ENCODE measurements around the gene SRCAP.

Gene SRCAP

GRCh38 chr16:30766206-30766932 is 67.4 kb downstream of the SRCAP start:
- Histone ChIP-seq H3K4me1 (ENCODE audit: insufficient read depth, low read length) (peaks cover 20% of the 10 kb centered on the region), H3K27me3 (ENCODE audit: control insufficient read depth in 1 of 2, insufficient read depth in 2 of 2, low read length in 2 of 2) (no peaks in the 10 kb centered on the region), H3K36me3 (ENCODE audit: insufficient read depth, low read length) (peaks cover 84% of the 10 kb centered on the region), H3K9me3 (ENCODE audit: low read length) (no peaks in the 10 kb centered on the region), H3K9ac (ENCODE audit: low read length) (no peak overlapping the region), H3K4me3 (ENCODE audit: low read depth in 1 of 2, low read length in 2 of 2) (no peak overlapping the region), H3K27ac (ENCODE audit: low read depth, low read length) (no peak overlapping the region)

DNA sequence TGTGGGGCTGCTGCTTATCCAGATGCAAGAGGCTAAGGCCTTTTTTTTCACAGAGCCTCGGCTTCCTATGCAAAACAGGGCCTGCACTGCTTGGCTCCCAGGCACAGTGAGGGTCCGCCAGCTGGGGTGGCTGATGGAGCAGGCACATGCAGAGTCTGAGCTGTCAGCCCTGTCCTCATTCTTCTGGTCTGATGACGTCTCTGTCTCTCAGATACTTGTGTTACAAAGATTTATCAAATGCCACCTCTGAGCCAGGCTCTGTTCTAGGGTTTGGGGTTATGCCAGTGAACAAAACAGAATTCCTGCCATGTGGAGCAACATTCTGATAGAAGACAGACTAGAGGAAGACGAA is 67.9 kb downstream of the SRCAP start:
- no peak overlapping the region for H3K27ac ChIP-seq (ENCODE audit: low read depth, low read length)
- no peaks in the 10 kb centered on the region for H3K9me3 ChIP-seq (ENCODE audit: low read length)
- peaks cover 20% of the 10 kb centered on the region for H3K4me1 ChIP-seq (ENCODE audit: insufficient read depth, low read length)
- H3K4me3 ChIP-seq (ENCODE audit: low read depth in 1 of 2, low read length in 2 of 2) = no peak overlapping the region
- no peaks in the 10 kb centered on the region for H3K27me3 ChIP-seq (ENCODE audit: control insufficient read depth in 1 of 2, insufficient read depth in 2 of 2, low read length in 2 of 2)
- H3K9ac ChIP-seq (ENCODE audit: low read length) = no peak overlapping the region
- peaks cover 89% of the 10 kb centered on the region for H3K36me3 ChIP-seq (ENCODE audit: insufficient read depth, low read length)

- H3K36me3 ChIP-seq (ENCODE audit: insufficient read depth, low read length) = peaks cover 99% of the 10 kb centered on the region
- no peak overlapping the region for H3K27ac ChIP-seq (ENCODE audit: low read depth, low read length)
- H3K4me3 ChIP-seq (ENCODE audit: low read depth in 1 of 2, low read length in 2 of 2) = no peak overlapping the region
- H3K4me1 ChIP-seq (ENCODE audit: insufficient read depth, low read length) = peaks cover 16% of the 10 kb centered on the region
- H3K27me3 ChIP-seq (ENCODE audit: control insufficient read depth in 1 of 2, insufficient read depth in 2 of 2, low read length in 2 of 2) = no peaks in the 10 kb centered on the region
- H3K9me3 ChIP-seq (ENCODE audit: low read length) = no peaks in the 10 kb centered on the region
- no peak overlapping the region for H3K9ac ChIP-seq (ENCODE audit: low read length)
Measured at GRCh38 chr16:30767767-30768465, 68.9 kb downstream of the SRCAP start.

GRCh38 chr16:30768583-30769181 is 69.7 kb downstream of the SRCAP start:
- H3K27ac ChIP-seq (ENCODE audit: low read depth, low read length) = no peak overlapping the region
- no peak overlapping the region for H3K9ac ChIP-seq (ENCODE audit: low read length)
- no peaks in the 10 kb centered on the region for H3K9me3 ChIP-seq (ENCODE audit: low read length)
- H3K36me3 ChIP-seq (ENCODE audit: insufficient read depth, low read length) = peaks cover 98% of the 10 kb centered on the region
- H3K4me1 ChIP-seq (ENCODE audit: insufficient read depth, low read length) = peaks cover 8% of the 10 kb centered on the region
- H3K4me3 ChIP-seq (ENCODE audit: low read depth in 1 of 2, low read length in 2 of 2) = no peak overlapping the region
- no peaks in the 10 kb centered on the region for H3K27me3 ChIP-seq (ENCODE audit: control insufficient read depth in 1 of 2, insufficient read depth in 2 of 2, low read length in 2 of 2)

- H3K27ac ChIP-seq (ENCODE audit: low read depth, low read length) = no peak overlapping the region
- H3K36me3 ChIP-seq (ENCODE audit: insufficient read depth, low read length) = peaks cover 98% of the 10 kb centered on the region
- no peaks in the 10 kb centered on the region for H3K27me3 ChIP-seq (ENCODE audit: control insufficient read depth in 1 of 2, insufficient read depth in 2 of 2, low read length in 2 of 2)
- H3K9ac ChIP-seq (ENCODE audit: low read length) = no peak overlapping the region
- H3K4me3 ChIP-seq (ENCODE audit: low read depth in 1 of 2, low read length in 2 of 2) = no peak overlapping the region
- H3K9me3 ChIP-seq (ENCODE audit: low read length) = no peaks in the 10 kb centered on the region
- peaks cover 4% of the 10 kb centered on the region for H3K4me1 ChIP-seq (ENCODE audit: insufficient read depth, low read length)
Measured at GRCh38 chr16:30769379-30770089, 70.6 kb downstream of the SRCAP start.

- no peak overlapping the region for H3K27ac ChIP-seq (ENCODE audit: low read depth, low read length)
- H3K9me3 ChIP-seq (ENCODE audit: low read length) = no peaks in the 10 kb centered on the region
- H3K4me1 ChIP-seq (ENCODE audit: insufficient read depth, low read length) = peaks cover 18% of the 10 kb centered on the region
- H3K27me3 ChIP-seq (ENCODE audit: control insufficient read depth in 1 of 2, insufficient read depth in 2 of 2, low read length in 2 of 2) = no peaks in the 10 kb centered on the region
- no peak overlapping the region for H3K4me3 ChIP-seq (ENCODE audit: low read depth in 1 of 2, low read length in 2 of 2)
- no peak overlapping the region for H3K9ac ChIP-seq (ENCODE audit: low read length)
- peaks cover 76% of the 10 kb centered on the region for H3K36me3 ChIP-seq (ENCODE audit: insufficient read depth, low read length)
Measured at GRCh38 chr16:30771726-30772125, 72.8 kb downstream of the SRCAP start.

DNA sequence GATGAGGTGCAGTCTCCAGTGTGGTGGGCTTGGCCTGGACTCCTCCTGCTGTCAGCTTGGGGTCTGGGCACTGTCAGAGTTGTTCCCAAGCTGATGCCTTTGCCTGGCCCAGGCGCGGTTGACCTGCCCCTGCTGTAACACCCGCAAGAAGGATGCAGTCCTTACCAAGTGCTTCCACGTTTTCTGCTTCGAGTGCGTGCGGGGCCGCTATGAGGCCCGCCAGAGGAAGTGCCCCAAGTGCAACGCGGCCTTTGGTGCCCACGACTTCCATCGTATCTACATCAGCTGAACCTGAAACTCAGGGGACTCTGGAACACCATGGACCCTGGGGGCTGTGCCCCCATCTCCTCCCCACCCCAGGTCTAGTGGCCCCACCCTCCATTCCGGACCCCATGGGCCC is 74.9 kb downstream of the SRCAP start:
- peaks cover 55% of the 10 kb centered on the region for H3K36me3 ChIP-seq (ENCODE audit: insufficient read depth, low read length)

DNA sequence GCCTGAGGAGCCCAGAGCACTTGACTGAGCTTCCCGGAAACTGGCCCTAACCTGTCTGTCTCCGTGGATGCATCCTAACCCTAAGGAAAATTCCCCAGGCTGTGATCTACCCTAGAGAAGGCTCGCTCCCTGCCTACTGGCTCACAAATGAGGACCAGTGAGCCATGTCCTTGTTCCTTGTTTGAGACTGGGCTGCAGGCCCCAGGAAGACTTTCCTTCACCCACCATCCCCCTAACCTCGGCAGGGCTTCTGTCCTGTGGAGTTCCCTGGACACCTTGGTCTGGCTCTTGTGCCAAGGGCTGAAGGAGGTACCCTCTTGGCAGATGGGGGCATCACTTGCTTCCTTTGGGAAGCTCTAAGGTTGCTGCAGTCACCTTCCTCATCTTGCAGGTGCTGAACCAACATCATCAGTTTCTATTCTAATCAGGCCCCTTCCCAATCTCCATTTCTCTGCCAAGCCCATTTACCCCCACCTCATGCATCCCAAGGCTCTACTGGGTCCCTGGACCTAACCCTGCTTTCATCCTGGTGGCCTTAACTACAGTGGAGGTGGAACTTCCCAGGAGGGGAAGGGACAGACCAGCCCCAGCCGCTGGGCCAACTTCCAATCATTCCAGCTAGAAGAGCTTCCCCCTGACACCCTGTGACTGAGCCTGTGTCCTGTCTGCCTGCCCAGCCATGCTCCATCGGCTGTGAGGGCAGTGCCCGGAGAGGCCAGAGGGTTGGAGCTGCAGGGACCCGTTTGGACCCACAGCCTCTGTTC is 75.6 kb downstream of the SRCAP start:
- peaks cover 25% of the 10 kb centered on the region for H3K4me1 ChIP-seq (ENCODE audit: insufficient read depth, low read length)
- H3K9ac ChIP-seq (ENCODE audit: low read length) = peak overlapping the region; percentile 53
- no peaks in the 10 kb centered on the region for H3K27me3 ChIP-seq (ENCODE audit: control insufficient read depth in 1 of 2, insufficient read depth in 2 of 2, low read length in 2 of 2)
- H3K36me3 ChIP-seq (ENCODE audit: insufficient read depth, low read length) = peaks cover 48% of the 10 kb centered on the region
- H3K27ac ChIP-seq (ENCODE audit: low read depth, low read length) = peak overlapping the region; percentile 81
- peak overlapping the region; percentile 66 to 83 for H3K4me3 ChIP-seq (ENCODE audit: low read depth in 1 of 2, low read length in 2 of 2)
- H3K9me3 ChIP-seq (ENCODE audit: low read length) = no peaks in the 10 kb centered on the region

More for the DNA sequence above, 74.9 kb downstream of the SRCAP start:
- Histone ChIP-seq H3K27ac (ENCODE audit: low read depth, low read length) (no peak overlapping the region), H3K4me3 (ENCODE audit: low read depth in 1 of 2, low read length in 2 of 2) (no peak overlapping the region), H3K9ac (ENCODE audit: low read length) (no peak overlapping the region), H3K9me3 (ENCODE audit: low read length) (no peaks in the 10 kb centered on the region), H3K4me1 (ENCODE audit: insufficient read depth, low read length) (peaks cover 25% of the 10 kb centered on the region), H3K27me3 (ENCODE audit: control insufficient read depth in 1 of 2, insufficient read depth in 2 of 2, low read length in 2 of 2) (no peaks in the 10 kb centered on the region)

GRCh38 chr16:30775131-30775391 is 76.1 kb downstream of the SRCAP start:
- Histone ChIP-seq H3K27me3 (ENCODE audit: control insufficient read depth in 1 of 2, insufficient read depth in 2 of 2, low read length in 2 of 2) (no peaks in the 10 kb centered on the region), H3K9ac (ENCODE audit: low read length) (peak overlapping the region; percentile 53), H3K9me3 (ENCODE audit: low read length) (no peaks in the 10 kb centered on the region), H3K4me3 (ENCODE audit: low read depth in 1 of 2, low read length in 2 of 2) (peak overlapping the region; percentile 66 to 83), H3K36me3 (ENCODE audit: insufficient read depth, low read length) (peaks cover 42% of the 10 kb centered on the region), H3K27ac (ENCODE audit: low read depth, low read length) (peak overlapping the region; percentile 81), H3K4me1 (ENCODE audit: insufficient read depth, low read length) (peaks cover 25% of the 10 kb centered on the region)

- Histone ChIP-seq H3K9ac (ENCODE audit: low read length) (peak overlapping the region; percentile 53), H3K27me3 (ENCODE audit: control insufficient read depth in 1 of 2, insufficient read depth in 2 of 2, low read length in 2 of 2) (no peaks in the 10 kb centered on the region), H3K4me1 (ENCODE audit: insufficient read depth, low read length) (peaks cover 25% of the 10 kb centered on the region), H3K4me3 (ENCODE audit: low read depth in 1 of 2, low read length in 2 of 2) (peak overlapping the region; percentile 66 to 83), H3K27ac (ENCODE audit: low read depth, low read length) (peak overlapping the region; percentile 81), H3K9me3 (ENCODE audit: low read length) (no peaks in the 10 kb centered on the region), H3K36me3 (ENCODE audit: insufficient read depth, low read length) (peaks cover 37% of the 10 kb centered on the region)
Measured at GRCh38 chr16:30775392-30776188, 76.6 kb downstream of the SRCAP start.

All from muscle layer of colon (tissue), 2 donors.